CD4-positive, CD25-positive, alpha-beta regulatory T cell (primary cell): ENCODE results near the gene LEKR1. TPM values are rescaled to one million over a fixed set of nuclear protein-coding genes. Genes with fewer than 3 reads are reported as not detected.
A peak's percentile ranks its signal among the peaks of the same experiment; 100 is the strongest.

Source experiments
- ATAC-seq, 2 donors: fragments of 150-1000 bp; cut with Tn5 transposase; one replicate each; pipeline ENCODE4 v1.10.0; 2021; ENCODE audit warnings: low read depth in 2 of 2, moderate number of reproducible peaks in 2 of 2, moderate library complexity in 1 of 2
- DNase-seq, 3 donors: peaks; one replicate each; pipeline versions ENCODE4 v3.0.0 to v3.0.0-alpha.2; 2012 to 2022; ENCODE audit warnings: mixed read lengths in 1 of 3
- H3K27ac ChIP-seq: one replicate; pipeline ENCODE4 v1.7.0; 2013; ENCODE audit warnings: mild to moderate bottlenecking, low read length; ENCODE audit not compliant: insufficient read depth, poor library complexity, severe bottlenecking
- H3K27me3 ChIP-seq: one replicate; pipeline ENCODE4 v1.7.0; 2013; ENCODE audit warnings: low read length; ENCODE audit not compliant: control insufficient read depth, insufficient read depth
- H3K36me3 ChIP-seq: one replicate; pipeline ENCODE4 v1.7.0; 2013; ENCODE audit warnings: mild to moderate bottlenecking, low read length, moderate library complexity; ENCODE audit not compliant: control insufficient read depth, insufficient read depth
- H3K4me1 ChIP-seq: 2 replicates; pipeline ENCODE4 v1.7.0; 2013; ENCODE audit warnings: mild to moderate bottlenecking, low read length; ENCODE audit not compliant: insufficient read depth, control insufficient read depth, poor library complexity, severe bottlenecking
- H3K4me3 ChIP-seq: one replicate; pipeline ENCODE4 v1.7.0; 2013; ENCODE audit warnings: low read depth, mild to moderate bottlenecking, low read length, moderate library complexity
- H3K9me3 ChIP-seq, 2 experiments: 1 replicate in 1 of 2; 2 replicates in 1 of 2; pipeline ENCODE4 v1.7.0; 2013; ENCODE audit warnings: low read length in 2 of 2, mild to moderate bottlenecking in 1 of 2, moderate library complexity in 1 of 2; ENCODE audit not compliant: control insufficient read depth in 2 of 2
- H3K27ac Mint-ChIP-seq, 3 donors: one replicate each; pipeline ENCODE4 v1.8.0; 2020 to 2022; ENCODE audit warnings: mild to moderate bottlenecking in 3 of 3, mixed read lengths in 3 of 3, moderate library complexity in 2 of 3
- H3K27me3 Mint-ChIP-seq: one replicate; pipeline ENCODE4 v1.8.0; 2022; ENCODE audit warnings: mild to moderate bottlenecking, mixed read lengths
- H3K36me3 Mint-ChIP-seq: one replicate; pipeline ENCODE4 v1.8.0; 2020; ENCODE audit warnings: mixed read lengths
- H3K4me1 Mint-ChIP-seq, 4 donors: one replicate each; pipeline ENCODE4 v1.8.0; 2020 to 2022; ENCODE audit warnings: mixed read lengths in 4 of 4, mild to moderate bottlenecking in 1 of 4
- H3K4me3 Mint-ChIP-seq, 4 donors: one replicate each; pipeline ENCODE4 v1.8.0; 2020 to 2022; ENCODE audit warnings: mild to moderate bottlenecking in 4 of 4, mixed read lengths in 4 of 4, moderate library complexity in 3 of 4
- H3K9me3 Mint-ChIP-seq, 7 donors: one replicate each; pipeline ENCODE4 v1.8.0; 2020 to 2022; ENCODE audit warnings: mixed read lengths in 7 of 7, mild to moderate bottlenecking in 3 of 7, moderate library complexity in 2 of 7
- polyA plus RNA-seq, 4 donors: library from polyadenylated mRNA; unstranded; fragments of 300-500 nt; fragmentation: Illumina TruSeq; gene quantifications; one replicate each; pipeline ENCODE4 v1.2.3, GENCODE V29; 2021
- total RNA-seq: library from RNA; stranded (reverse); gene quantifications from one replicate; pipeline ENCODE4 v1.2.3, GENCODE V29; 2022

LEKR1 gene
- total and polyA plus RNA-seq, 5 donors from 2014 or later: 0.44 to 2.4 (median 0.99) TPM

DNA sequence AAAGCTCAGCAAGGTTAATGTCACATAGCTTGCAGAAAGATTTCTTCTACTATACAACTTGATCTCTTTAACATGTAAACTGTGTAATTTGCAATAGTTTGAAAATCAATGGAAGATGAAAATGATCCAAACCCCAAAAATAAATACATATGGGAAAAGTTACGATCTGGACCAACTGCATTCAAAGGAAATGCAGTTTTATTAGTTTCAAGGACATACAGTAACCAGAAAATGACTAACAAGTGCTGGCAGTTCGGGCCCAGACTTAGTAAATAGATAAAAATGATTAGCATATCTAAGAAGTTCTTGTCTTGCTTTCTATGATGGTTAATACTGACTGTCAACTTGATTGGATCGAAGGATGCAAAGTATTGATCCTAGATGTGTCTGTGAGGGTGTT, 37.3 kb upstream of the LEKR1 start:
- H3K9me3 Mint-ChIP-seq: peaks cover 0 to 1% (median 0%) of the 10 kb centered on the region in 7 donors
- Histone ChIP-seq H3K4me1 (no peaks in the 10 kb centered on the region), H3K27me3 (no peaks in the 10 kb centered on the region), H3K36me3 (no peaks in the 10 kb centered on the region), H3K9me3 (no peaks in the 10 kb centered on the region), H3K27ac (no peak overlapping the region), H3K4me3 (no peak overlapping the region)
- no peaks in the 10 kb centered on the region for H3K27me3 Mint-ChIP-seq
- no peak overlapping the region for H3K4me3 Mint-ChIP-seq
- H3K36me3 Mint-ChIP-seq: peaks cover 11% of the 10 kb centered on the region
- H3K27ac Mint-ChIP-seq: no peak overlapping the region
- DNase-seq (no peak), ATAC-seq (no peak)
- H3K4me1 Mint-ChIP-seq: peaks cover 14 to 29% (median 19%) of the 10 kb centered on the region in 4 donors

DNA sequence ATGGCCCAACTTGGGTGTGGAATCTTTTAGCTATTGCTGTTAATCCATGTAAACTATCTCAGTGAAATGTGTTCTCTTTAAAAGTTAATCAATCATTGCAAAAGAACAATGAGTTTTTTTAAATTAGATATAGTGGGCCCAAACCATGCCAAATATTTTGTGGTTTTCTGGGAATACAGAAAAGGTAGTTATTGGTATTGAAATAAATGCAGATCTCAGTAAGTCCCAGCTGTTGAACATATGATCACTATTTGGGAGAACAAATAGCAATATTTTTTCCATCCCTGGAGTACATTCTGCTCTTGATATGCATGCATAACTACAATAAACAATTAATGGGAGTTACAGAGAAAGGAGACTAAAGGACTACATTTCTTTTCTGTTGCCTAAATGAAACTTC, 36.0 kb upstream of the LEKR1 start:
- Mint-ChIP-seq H3K36me3 (peaks cover 11% of the 10 kb centered on the region), H3K27me3 (no peaks in the 10 kb centered on the region), H3K4me1 (peaks cover 14 to 26% (median 19%) of the 10 kb centered on the region in 4 donors), H3K27ac (no peak overlapping the region), H3K4me3 (no peak overlapping the region), H3K9me3 (peaks cover 0 to 1% (median 0%) of the 10 kb centered on the region in 7 donors)
- DNase-seq (no peak), ATAC-seq (no peak)
- no peaks in the 10 kb centered on the region for H3K27me3 ChIP-seq
- no peaks in the 10 kb centered on the region for H3K4me1 ChIP-seq
- H3K36me3 ChIP-seq: no peaks in the 10 kb centered on the region
- no peaks in the 10 kb centered on the region for H3K9me3 ChIP-seq
- H3K4me3 ChIP-seq: no peak overlapping the region
- no peak overlapping the region for H3K27ac ChIP-seq

DNA sequence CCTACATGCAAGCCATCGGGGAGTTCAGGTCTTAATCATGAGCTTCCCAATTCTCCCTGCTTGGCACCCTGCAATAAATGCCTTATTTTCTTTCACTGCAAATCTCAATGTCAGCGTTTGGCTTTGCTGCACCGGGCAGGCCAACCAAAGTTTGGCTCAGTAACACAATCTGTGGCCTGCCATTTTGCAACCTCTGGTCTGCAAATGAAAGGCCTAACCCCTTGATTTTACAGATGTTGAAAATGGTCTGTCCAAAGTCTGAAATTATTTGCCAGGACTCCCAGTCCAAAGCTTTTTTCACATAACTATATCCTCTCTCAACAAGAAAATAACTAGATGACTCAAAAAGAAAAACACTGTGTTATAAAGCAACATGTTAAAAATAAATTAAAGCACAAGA, 34.0 kb upstream of the LEKR1 start:
- Mint-ChIP-seq H3K9me3 (peaks cover 0 to 1% (median 0%) of the 10 kb centered on the region in 7 donors), H3K27ac (peak overlapping the region in 1 of 3 donors; percentile 40), H3K27me3 (no peaks in the 10 kb centered on the region), H3K36me3 (peaks cover 11% of the 10 kb centered on the region), H3K4me3 (no peak overlapping the region), H3K4me1 (peaks cover 19 to 28% (median 20%) of the 10 kb centered on the region in 4 donors)
- H3K27ac ChIP-seq: no peak overlapping the region
- no peak for ATAC-seq
- H3K4me3 ChIP-seq: no peak overlapping the region
- H3K4me1 ChIP-seq: no peaks in the 10 kb centered on the region
- H3K9me3 ChIP-seq: no peaks in the 10 kb centered on the region
- H3K36me3 ChIP-seq: no peaks in the 10 kb centered on the region
- no peaks in the 10 kb centered on the region for H3K27me3 ChIP-seq
- DNase-seq: no peak

DNA sequence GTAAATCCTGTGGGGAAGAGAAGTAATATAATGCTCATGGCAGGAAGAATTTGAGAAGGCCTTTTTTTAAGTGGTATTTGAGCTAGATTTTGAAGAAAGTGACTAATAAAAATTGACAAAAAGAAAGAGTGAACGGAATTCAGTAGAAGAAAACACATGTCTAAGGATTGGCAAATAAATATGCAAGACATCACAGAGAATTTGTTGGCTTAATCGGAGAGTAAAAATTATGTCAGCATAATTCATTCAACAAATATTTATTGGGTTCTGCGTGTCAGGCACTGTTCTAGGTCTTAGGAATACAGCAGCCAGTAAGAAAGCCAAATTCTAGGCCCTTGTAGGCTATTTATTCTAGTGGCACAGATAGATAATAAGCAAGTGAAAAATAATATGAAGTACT, 33.6 kb upstream of the LEKR1 start:
- Histone ChIP-seq H3K36me3 (no peaks in the 10 kb centered on the region), H3K4me3 (no peak overlapping the region), H3K4me1 (no peaks in the 10 kb centered on the region), H3K27ac (no peak overlapping the region), H3K9me3 (no peaks in the 10 kb centered on the region), H3K27me3 (no peaks in the 10 kb centered on the region)
- Mint-ChIP-seq H3K9me3 (peaks cover 0 to under 1% (median 0%) of the 10 kb centered on the region in 7 donors), H3K27ac (peak overlapping the region in 1 of 3 donors; percentile 40), H3K36me3 (peaks cover 8% of the 10 kb centered on the region), H3K4me1 (peaks cover 19 to 28% (median 20%) of the 10 kb centered on the region in 4 donors), H3K4me3 (no peak overlapping the region), H3K27me3 (no peaks in the 10 kb centered on the region)
- ATAC-seq (no peak), DNase-seq (no peak)

DNA sequence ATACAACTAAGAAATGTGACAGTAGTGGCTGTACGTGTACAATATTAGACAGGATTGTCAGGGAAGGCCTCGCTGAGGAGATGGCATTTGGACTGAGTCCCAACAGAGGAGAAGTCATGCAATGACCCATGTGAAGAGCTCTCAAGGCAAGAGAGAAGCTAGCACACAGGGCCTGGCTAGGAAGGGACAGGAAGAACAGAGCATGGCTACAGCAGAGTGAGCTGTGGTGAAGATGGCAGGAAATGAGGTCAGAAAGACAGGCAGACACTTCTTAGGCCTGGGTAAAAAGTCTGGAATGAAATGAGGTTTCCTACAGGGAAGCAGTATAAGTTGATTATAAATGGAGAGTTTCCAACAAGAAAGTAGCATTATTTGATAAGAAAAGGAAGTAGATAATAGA, 33.2 kb upstream of the LEKR1 start:
- H3K9me3 Mint-ChIP-seq: no peaks in the 10 kb centered on the region
- no peaks in the 10 kb centered on the region for H3K27me3 Mint-ChIP-seq
- Histone ChIP-seq H3K36me3 (no peaks in the 10 kb centered on the region), H3K9me3 (no peaks in the 10 kb centered on the region), H3K4me1 (no peaks in the 10 kb centered on the region), H3K27me3 (no peaks in the 10 kb centered on the region), H3K4me3 (no peak overlapping the region), H3K27ac (no peak overlapping the region)
- H3K4me3 Mint-ChIP-seq: no peak overlapping the region
- ATAC-seq: peak; percentile 71 to 82
- peaks cover 4% of the 10 kb centered on the region for H3K36me3 Mint-ChIP-seq
- peak overlapping the region in 2 of 3 donors; percentile 40 to 48 for H3K27ac Mint-ChIP-seq
- DNase-seq: peak in 1 of 3 donors; percentile 73
- H3K4me1 Mint-ChIP-seq: peaks cover 19 to 28% (median 20%) of the 10 kb centered on the region in 4 donors

DNA sequence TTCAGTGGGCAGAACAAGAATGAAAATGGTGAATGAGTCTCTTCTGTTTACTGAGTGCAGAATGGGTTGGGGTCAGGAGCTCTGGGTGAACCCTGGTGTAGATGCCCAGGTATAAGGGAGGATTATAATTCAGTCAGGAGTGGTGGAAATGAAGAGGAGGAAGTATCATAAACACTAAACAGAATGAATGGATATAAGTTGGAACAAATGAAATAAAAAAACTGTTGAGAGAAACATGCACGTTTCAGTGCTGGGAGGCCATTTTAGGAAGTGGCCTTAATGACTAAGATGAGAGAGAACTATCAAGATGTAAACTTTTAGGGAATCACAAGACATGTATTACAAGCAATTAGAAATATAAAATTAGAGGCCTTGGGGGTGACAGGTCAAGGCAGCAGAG, 32.8 kb upstream of the LEKR1 start:
- DNase-seq (no peak), ATAC-seq (no peak)
- H3K27me3 Mint-ChIP-seq: no peaks in the 10 kb centered on the region
- no peak overlapping the region for H3K4me3 Mint-ChIP-seq
- peaks cover 19 to 28% (median 20%) of the 10 kb centered on the region in 4 donors for H3K4me1 Mint-ChIP-seq
- peak overlapping the region in 2 of 3 donors; percentile 0 to 48 for H3K27ac Mint-ChIP-seq
- no peaks in the 10 kb centered on the region for H3K27me3 ChIP-seq
- no peaks in the 10 kb centered on the region for H3K9me3 ChIP-seq
- H3K36me3 ChIP-seq: no peaks in the 10 kb centered on the region
- H3K4me3 ChIP-seq: no peak overlapping the region
- H3K4me1 ChIP-seq: no peaks in the 10 kb centered on the region
- no peaks in the 10 kb centered on the region for H3K9me3 Mint-ChIP-seq
- H3K36me3 Mint-ChIP-seq: peaks cover 3% of the 10 kb centered on the region
- no peak overlapping the region for H3K27ac ChIP-seq

DNA sequence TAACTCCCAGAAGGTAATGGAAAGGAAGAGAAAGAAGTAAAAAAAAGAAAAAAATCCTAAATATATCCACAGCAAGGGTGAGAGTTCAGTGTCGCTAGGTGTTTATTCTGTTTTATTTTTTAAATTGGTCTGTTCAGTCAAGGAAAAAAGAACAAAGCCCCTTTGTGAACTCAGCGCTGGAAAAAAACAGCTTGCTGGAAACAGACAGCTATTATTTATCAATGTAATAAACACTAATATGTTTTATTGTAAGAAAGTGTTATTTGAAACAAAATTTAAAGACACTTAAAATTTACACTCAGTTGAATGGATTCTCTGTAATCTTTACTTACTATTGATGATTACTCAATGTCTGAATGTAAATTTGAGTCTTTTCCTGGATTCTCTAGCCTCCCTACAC, 32.3 kb upstream of the LEKR1 start:
- no peaks in the 10 kb centered on the region for H3K36me3 ChIP-seq
- Mint-ChIP-seq H3K4me3 (no peak overlapping the region), H3K4me1 (peaks cover 20 to 25% (median 23%) of the 10 kb centered on the region in 4 donors), H3K36me3 (peaks cover 3% of the 10 kb centered on the region), H3K27ac (peak overlapping the region in 1 of 3 donors; percentile 32), H3K9me3 (peaks cover 0 to 1% (median 0%) of the 10 kb centered on the region in 7 donors), H3K27me3 (no peaks in the 10 kb centered on the region)
- H3K27ac ChIP-seq: no peak overlapping the region
- H3K9me3 ChIP-seq: no peaks in the 10 kb centered on the region
- no peaks in the 10 kb centered on the region for H3K27me3 ChIP-seq
- no peak for ATAC-seq
- H3K4me3 ChIP-seq: no peak overlapping the region
- no peak for DNase-seq
- no peaks in the 10 kb centered on the region for H3K4me1 ChIP-seq

DNA sequence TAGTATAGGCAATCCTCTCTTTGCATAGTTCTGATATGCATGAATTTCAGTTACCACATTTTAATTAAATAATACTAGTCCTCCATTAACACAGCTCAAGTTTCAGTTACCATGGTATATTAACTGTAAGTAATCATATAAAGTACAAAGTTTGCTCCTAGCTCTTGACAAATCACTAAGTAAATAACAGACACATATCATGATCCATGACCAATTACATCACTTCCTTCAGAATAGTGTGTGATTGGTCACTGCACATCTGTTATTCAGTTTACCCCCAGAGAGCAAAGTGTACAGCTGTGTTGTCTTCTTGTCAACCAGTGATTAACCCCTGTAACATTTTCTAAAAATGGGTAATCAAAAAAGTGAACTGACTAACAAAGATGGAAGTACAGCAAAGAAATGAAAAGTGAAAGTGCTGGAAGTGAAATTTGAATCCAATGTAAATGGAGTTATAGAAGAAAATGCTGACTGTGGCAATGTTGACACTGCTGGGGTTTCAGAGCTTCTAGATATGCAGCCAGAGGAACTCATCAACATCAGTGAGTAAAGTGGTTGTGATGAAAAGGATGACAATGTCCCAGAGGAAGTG, 30.2 kb upstream of the LEKR1 start:
- Mint-ChIP-seq H3K27me3 (no peaks in the 10 kb centered on the region), H3K36me3 (peaks cover 16% of the 10 kb centered on the region), H3K9me3 (peaks cover 0 to 19% (median 5%) of the 10 kb centered on the region in 7 donors), H3K27ac (peak overlapping the region in 1 of 3 donors; percentile 12), H3K4me1 (peaks cover 20 to 25% (median 23%) of the 10 kb centered on the region in 4 donors), H3K4me3 (no peak overlapping the region)
- H3K9me3 ChIP-seq: no peaks in the 10 kb centered on the region
- ATAC-seq: no peak
- H3K36me3 ChIP-seq: no peaks in the 10 kb centered on the region
- H3K27me3 ChIP-seq: no peaks in the 10 kb centered on the region
- no peaks in the 10 kb centered on the region for H3K4me1 ChIP-seq
- no peak overlapping the region for H3K4me3 ChIP-seq
- no peak overlapping the region for H3K27ac ChIP-seq
- DNase-seq: peak in 1 of 3 donors; percentile 45
